ENCODE results near the gene SCYGR2.

The SCYGR2 gene

GRCh38 chr2:227597036-227597435 lies 1.7 kb upstream of the SCYGR2 start:
- TF ChIP-seq CTCF (IDR thresholded peaks at IDR 0.05; ENCODE audit: low read depth, low read length), result no peak
- no peak overlapping the region for H3K4me3 ChIP-seq (ENCODE audit: low read depth, low read length)

GRCh38 chr2:227597998-227598397 lies 695 bp upstream of the SCYGR2 start:
- TF ChIP-seq CTCF (IDR thresholded peaks at IDR 0.05; ENCODE audit: low read depth, low read length), result no peak
- no peak overlapping the region for H3K4me3 ChIP-seq (ENCODE audit: low read depth, low read length)

- H3K4me3 ChIP-seq (ENCODE audit: low read depth, low read length), result no peak overlapping the region
- TF ChIP-seq CTCF (IDR thresholded peaks at IDR 0.05; ENCODE audit: low read depth, low read length), result no peak
These were observed 3.7 kb downstream of the SCYGR2 start for GRCh38 chr2:227602358-227602757.

- no peak for TF ChIP-seq CTCF (IDR thresholded peaks at IDR 0.05; ENCODE audit: low read depth, low read length)
- no peak overlapping the region for H3K4me3 ChIP-seq (ENCODE audit: low read depth, low read length)
These were observed 7.8 kb downstream of the SCYGR2 start for GRCh38 chr2:227606476-227606875.

GRCh38 chr2:227607941-227608340 lies 9.2 kb downstream of the SCYGR2 start:
- TF ChIP-seq CTCF (IDR thresholded peaks at IDR 0.05; ENCODE audit: low read depth, low read length), result no peak
- H3K4me3 ChIP-seq (ENCODE audit: low read depth, low read length), result no peak overlapping the region

- H3K4me3 ChIP-seq (ENCODE audit: low read depth, low read length), result no peak overlapping the region
- no peak for TF ChIP-seq CTCF (IDR thresholded peaks at IDR 0.05; ENCODE audit: low read depth, low read length)
These were observed 10.1 kb downstream of the SCYGR2 start for GRCh38 chr2:227608561-227609338.

- no peak overlapping the region for H3K4me3 ChIP-seq (ENCODE audit: low read depth, low read length)
- TF ChIP-seq CTCF (IDR thresholded peaks at IDR 0.05; ENCODE audit: low read depth, low read length), result no peak
These were observed 11.4 kb downstream of the SCYGR2 start for GRCh38 chr2:227610123-227610522.

Measured in WI38 (cell line).